RWPE1 (cell line): Measurements from ENCODE around the gene MRPL41.

Experiments
- CTCF ChIA-PET: fragments of 350-600 bp; sonication (Branson Sonifier 250); formaldehyde crosslinking; extraction: SDS; loops from one replicate; lab custom pipeline; 2021; lab: Yijun Ruan, JAX
- POLR2A ChIA-PET: fragments of 400-600 bp; formaldehyde crosslinking; extraction: SDS; loops from one replicate; lab custom pipeline; 2020; ENCODE audit warnings: antibody characterized with exemption; ENCODE audit not compliant: low non-redundant PET; lab: Yijun Ruan, JAX
- DNase-seq: peaks from one replicate; pipeline ENCODE4 v3.0.0; 2012; ENCODE audit warnings: low spot score
- H3K27ac ChIP-seq: fragments of 450-650 bp; 2 replicates; pipeline ENCODE4 v1.5.1; 2017
- CTCF ChIP-seq: fragments of 450-650 bp; conservative IDR thresholded peaks from 2 replicates; pipeline ENCODE4 v1.5.1; 2017; ENCODE audit warnings: low read depth, mild to moderate bottlenecking

MRPL41 gene

GRCh38 chr9:137581361-137582285 lies 29.9 kb downstream of the MRPL41 start:
- ChIA-PET POLR2A (interaction anchor here (0.5 to 0.7 kb wide), 3 partner anchors 8 to 96 kb away, joined by 3 to 11 read pairs (median 5); no protein-coding TSS in a partner anchor), CTCF (interaction anchor here (0.7 to 6.2 kb wide), 3 partner anchors 8 to 26 kb away, joined by 4 to 48 read pairs (median 5); partner anchors contain the start of gene ZMYND19)
- TF ChIP-seq CTCF = no peak
- no peak for DNase-seq
- H3K27ac ChIP-seq = peak overlapping the region; percentile 85

DNA sequence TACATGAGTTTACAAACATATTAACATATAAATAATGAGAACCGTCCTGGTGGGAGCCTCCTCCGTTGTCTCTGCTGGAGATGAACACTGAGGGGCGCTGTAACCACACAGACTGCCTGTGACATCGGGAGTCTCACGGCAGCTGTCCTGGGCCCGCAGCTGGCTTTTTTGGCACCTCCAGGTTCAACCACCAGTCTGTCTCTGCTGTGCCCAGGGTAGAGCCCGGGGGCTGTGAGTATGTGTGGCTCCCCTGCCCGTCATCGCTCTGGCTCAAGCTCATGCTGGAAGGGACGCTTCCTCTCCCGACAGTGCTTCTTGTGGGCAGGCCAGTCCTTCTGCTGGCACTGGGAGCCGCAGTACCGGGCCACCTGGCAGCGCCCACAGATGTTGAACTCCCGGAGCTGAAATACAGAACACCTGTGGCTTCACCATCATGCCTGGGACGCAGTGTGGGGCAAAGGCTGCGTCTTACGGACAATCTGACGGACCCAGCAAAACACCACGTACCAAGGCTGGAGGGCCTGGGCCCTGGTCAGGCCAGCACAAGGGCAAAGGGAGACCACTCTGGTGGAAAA lies 30.7 kb downstream of the MRPL41 start:
- ChIA-PET POLR2A (no interaction called here), CTCF (interaction anchor here (0.6 to 6.2 kb wide), 5 partner anchors 7 to 210 kb away, joined by 3 to 48 read pairs (median 4); partner anchors contain the start of gene ZMYND19)
- no peak for DNase-seq

GRCh38 chr9:137583347-137583746 lies 31.7 kb downstream of the MRPL41 start:
- no peak for DNase-seq
- no peak for TF ChIP-seq CTCF
- CTCF ChIA-PET = interaction anchor here (0.6 to 6.2 kb wide), 2 partner anchors 6 to 84 kb away, joined by 4 to 48 read pairs; partner anchors contain the start of gene ZMYND19
- POLR2A ChIA-PET = no interaction called here
- peak overlapping the region; percentile 85 for H3K27ac ChIP-seq

More for the DNA sequence above, 30.7 kb downstream of the MRPL41 start:
- TF ChIP-seq CTCF = peak; percentile 34
- peak overlapping the region; percentile 85 for H3K27ac ChIP-seq

- DNase-seq = no peak
- ChIA-PET CTCF (interaction anchor here (0.6 kb wide), 1 partner anchor 83 kb away, joined by 4 read pairs; no protein-coding TSS in a partner anchor), POLR2A (no interaction called here)
- no peak for TF ChIP-seq CTCF
- peak overlapping the region; percentile 85 for H3K27ac ChIP-seq
Observed at GRCh38 chr9:137583957-137584356, 32.3 kb downstream of the MRPL41 start.

DNA sequence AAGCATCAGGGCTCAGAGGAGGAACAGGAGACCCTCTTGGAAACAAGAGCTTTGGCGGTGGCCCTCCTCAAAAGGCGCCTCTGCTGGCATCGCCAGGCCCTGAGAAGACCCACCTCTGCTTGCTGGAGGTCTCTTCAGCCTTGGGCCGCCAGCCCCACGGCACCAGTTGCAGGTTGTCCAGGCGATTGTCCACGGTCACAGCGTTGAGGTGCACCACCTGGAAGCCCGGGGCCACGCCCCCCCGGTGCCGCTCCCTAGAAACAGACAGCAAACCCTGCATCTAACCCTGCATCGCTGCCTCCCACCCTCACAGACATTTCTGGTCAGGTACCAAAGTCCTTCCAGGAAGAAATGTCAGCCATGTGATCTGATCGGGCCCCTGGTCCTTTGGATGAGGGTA lies 35.2 kb downstream of the MRPL41 start:
- ChIA-PET POLR2A (interaction anchor here (1.1 kb wide), 1 partner anchor 34 kb away, joined by 5 read pairs; no protein-coding TSS in a partner anchor), CTCF (no interaction called here)
- DNase-seq = no peak
- peak overlapping the region; percentile 81 for H3K27ac ChIP-seq
- TF ChIP-seq CTCF = no peak

- no peak for DNase-seq
- ChIA-PET POLR2A (interaction anchor here (0.8 to 2.3 kb wide), 3 partner anchors 7 to 17 kb away, joined by 3 to 10 read pairs (median 5); partner anchors contain the start of gene ARRDC1), CTCF (interaction anchor here (0.5 to 5.0 kb wide), 4 partner anchors 8 to 436 kb away, joined by 3 to 48 read pairs (median 4); partner anchors contain the start of gene DPH7)
- H3K27ac ChIP-seq = peak overlapping the region; percentile 81
- no peak for TF ChIP-seq CTCF
Observed at GRCh38 chr9:137588311-137588710, 36.6 kb downstream of the MRPL41 start.
